ENCODE data around the gene CXCL8. TPM values are rescaled to one million over a fixed set of nuclear protein-coding genes. Genes with fewer than 3 reads are reported as not detected.
A peak's percentile ranks its signal among the peaks of the same experiment; 100 is the strongest.

CXCL8 gene
- total RNA-seq, 6 experiments from 2014 or later: 0.31 to 32.8 (median 12.9) TPM

DNA sequence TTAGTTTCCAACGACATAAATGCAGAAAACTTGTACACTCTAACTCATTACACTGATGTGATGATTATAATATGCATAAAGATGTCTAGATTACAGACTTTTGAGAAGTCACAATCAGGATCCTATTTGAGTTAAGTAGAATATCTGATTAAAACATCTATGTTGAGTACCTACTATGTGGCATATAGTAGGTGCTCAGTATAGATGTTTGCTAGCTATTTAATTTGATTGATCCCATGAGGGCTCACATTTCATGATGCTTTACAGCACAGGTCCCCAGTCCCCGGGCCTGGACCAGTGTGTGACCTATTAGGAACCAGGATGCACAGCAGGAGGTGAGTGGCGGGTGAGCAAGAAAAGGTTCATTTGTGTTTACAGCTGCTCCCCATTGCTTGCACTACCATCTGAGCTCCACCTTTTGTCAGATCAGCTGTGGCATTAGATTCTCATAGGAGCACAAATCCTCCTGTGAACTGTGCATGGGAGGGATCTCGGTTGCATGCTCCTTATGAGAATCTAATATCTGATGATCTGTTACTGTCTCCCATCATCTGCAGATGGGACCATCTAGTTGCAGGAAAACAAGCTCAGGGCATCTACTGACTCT lies 33.0 kb upstream of the CXCL8 start:
- H3K9me3 ChIP-seq: no peaks in the 10 kb centered on the region
- peaks cover 0 to 9% (median 2%) of the 10 kb centered on the region in 4 donors for H3K4me1 ChIP-seq
- no peaks in the 10 kb centered on the region for H3K36me3 ChIP-seq
- 76% methylated on average over 3 of the region's 4 CpGs for WGBS (ENCODE audit: insufficient coverage, low coverage, low lambda C conversion rate, missing lambda C conversion rate)
- TF ChIP-seq POLR2A (IDR thresholded peaks at IDR 0.05): no peak
- TF ChIP-seq, protein P1, sequence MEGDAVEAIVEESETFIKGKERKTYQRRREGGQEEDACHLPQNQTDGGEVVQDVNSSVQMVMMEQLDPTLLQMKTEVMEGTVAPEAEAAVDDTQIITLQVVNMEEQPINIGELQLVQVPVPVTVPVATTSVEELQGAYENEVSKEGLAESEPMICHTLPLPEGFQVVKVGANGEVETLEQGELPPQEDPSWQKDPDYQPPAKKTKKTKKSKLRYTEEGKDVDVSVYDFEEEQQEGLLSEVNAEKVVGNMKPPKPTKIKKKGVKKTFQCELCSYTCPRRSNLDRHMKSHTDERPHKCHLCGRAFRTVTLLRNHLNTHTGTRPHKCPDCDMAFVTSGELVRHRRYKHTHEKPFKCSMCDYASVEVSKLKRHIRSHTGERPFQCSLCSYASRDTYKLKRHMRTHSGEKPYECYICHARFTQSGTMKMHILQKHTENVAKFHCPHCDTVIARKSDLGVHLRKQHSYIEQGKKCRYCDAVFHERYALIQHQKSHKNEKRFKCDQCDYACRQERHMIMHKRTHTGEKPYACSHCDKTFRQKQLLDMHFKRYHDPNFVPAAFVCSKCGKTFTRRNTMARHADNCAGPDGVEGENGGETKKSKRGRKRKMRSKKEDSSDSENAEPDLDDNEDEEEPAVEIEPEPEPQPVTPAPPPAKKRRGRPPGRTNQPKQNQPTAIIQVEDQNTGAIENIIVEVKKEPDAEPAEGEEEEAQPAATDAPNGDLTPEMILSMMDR (IDR thresholded peaks at IDR 0.05): no peak
- DNase-seq (no peak), ATAC-seq (no peak)
- H3K4me3 ChIP-seq: no peak overlapping the region
- intact Hi-C loops (cut with DNase I): no loop called here
- H3K27me3 ChIP-seq: no peaks in the 10 kb centered on the region
- H3K27ac ChIP-seq: no peak overlapping the region

DNA sequence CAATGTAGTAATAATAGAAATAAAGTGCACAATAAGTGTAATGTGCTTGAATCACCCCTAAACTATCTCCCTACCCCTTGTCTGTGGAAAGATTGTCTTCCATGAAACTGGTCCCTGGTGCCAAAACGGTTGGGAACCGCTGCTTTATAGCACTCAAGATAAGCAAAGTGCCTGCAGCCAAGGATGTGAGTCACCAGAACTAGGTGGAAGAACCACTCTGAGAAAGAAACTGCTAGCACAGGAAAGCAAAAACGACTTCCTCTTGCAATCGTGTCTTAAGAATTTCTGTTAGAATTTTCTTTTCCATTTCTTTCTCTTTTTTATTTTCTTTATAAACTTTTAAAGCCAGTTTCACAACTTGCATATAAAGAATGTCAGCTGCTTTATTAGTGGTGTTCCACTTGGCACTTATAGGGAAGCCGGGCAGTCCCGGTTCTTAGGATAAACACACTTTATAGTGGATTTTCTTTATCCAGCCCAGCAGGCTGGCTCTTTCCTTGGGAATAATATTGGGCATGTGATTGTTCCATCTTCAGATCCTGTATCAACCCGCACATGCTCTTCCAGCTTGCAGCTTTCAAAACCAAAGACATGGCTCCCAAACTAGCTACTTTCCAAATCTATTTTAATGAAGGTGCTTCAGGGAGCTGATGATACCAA lies 32.3 kb upstream of the CXCL8 start:
- no peaks in the 10 kb centered on the region for H3K36me3 ChIP-seq
- peaks cover 0 to 9% (median 2%) of the 10 kb centered on the region in 4 donors for H3K4me1 ChIP-seq
- WGBS (ENCODE audit: insufficient coverage, low coverage, low lambda C conversion rate, missing lambda C conversion rate): 46% methylated on average over 7 of the region's 7 CpGs
- intact Hi-C loops (cut with DNase I): no loop called here
- H3K9me3 ChIP-seq: no peaks in the 10 kb centered on the region
- no peaks in the 10 kb centered on the region for H3K27me3 ChIP-seq
- TF ChIP-seq, protein P1 (IDR thresholded peaks at IDR 0.05): no peak
- TF ChIP-seq POLR2A (IDR thresholded peaks at IDR 0.05): no peak
- ATAC-seq: peak; percentile 42 to 57 (median 44)
- no peak overlapping the region for H3K4me3 ChIP-seq
- peak in 1 of 3 donors; percentile 28 for DNase-seq
- H3K27ac ChIP-seq: no peak overlapping the region

DNA sequence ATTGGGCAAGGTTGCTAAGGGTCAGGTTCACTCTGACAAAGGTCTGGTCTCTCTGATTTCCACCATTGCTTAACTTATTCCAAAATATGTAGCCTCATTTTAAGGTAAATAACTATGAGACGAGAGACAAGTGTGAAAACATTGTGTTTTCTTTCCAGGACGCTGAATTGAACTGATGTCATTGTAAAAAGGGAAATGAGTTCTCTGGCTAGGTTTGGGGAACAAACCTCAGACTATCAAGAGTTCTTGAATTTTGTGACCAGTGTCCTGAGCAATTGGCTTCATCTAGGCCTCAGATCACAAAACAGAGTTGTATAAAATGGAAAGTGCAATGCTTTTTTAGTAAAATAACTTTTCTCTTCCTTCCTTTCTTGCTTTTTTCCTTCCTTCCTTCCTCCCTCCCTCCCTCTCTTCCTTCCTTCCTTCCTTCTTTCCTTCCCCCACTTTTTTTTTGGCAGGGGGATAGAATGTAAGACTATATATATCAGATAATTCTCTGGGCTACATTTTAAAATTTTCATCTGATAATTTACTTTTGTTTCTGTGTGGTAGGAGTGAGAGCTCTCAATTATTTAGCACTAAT lies 30.8 kb upstream of the CXCL8 start:
- TF ChIP-seq, protein P1 (IDR thresholded peaks at IDR 0.05): no peak
- TF ChIP-seq POLR2A (IDR thresholded peaks at IDR 0.05): no peak
- intact Hi-C loops (cut with DNase I): no loop called here

DNA sequence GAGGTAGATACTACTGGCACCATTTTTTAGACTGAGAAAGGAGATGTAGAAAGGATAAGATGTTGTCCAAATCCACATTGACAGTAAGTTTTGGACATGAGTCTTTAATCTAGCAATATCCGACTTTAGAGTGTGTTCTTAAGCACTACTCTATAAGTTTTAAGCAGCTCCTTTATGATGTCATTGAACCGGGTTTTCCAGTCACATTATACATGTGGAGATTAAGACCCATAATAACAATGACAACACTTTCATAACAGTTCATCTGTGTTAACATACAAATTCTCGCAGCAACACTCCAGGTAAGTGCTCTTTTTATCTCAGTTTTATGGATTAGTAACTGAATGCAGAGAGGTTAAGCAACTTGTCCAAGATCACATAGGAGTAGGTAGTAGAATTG lies 30.3 kb upstream of the CXCL8 start:
- intact Hi-C loops (cut with DNase I): no loop called here

More for the DNA sequence above, 30.8 kb upstream of the CXCL8 start:
- DNase-seq (no peak), ATAC-seq (peak in 1 of 4 donors; percentile 29)
- Histone ChIP-seq H3K27ac (no peak overlapping the region), H3K27me3 (no peaks in the 10 kb centered on the region), H3K9me3 (no peaks in the 10 kb centered on the region), H3K4me1 (peaks cover 0 to 5% (median 0%) of the 10 kb centered on the region in 4 donors), H3K4me3 (no peak overlapping the region), H3K36me3 (no peaks in the 10 kb centered on the region)
- 26% methylated on average over 2 of the region's 2 CpGs for WGBS (ENCODE audit: insufficient coverage, low coverage, low lambda C conversion rate, missing lambda C conversion rate)

More for the DNA sequence above, 30.3 kb upstream of the CXCL8 start:
- H3K4me3 ChIP-seq: no peak overlapping the region
- ATAC-seq (no peak), DNase-seq (no peak)
- no peaks in the 10 kb centered on the region for H3K36me3 ChIP-seq
- H3K27ac ChIP-seq: no peak overlapping the region
- H3K9me3 ChIP-seq: no peaks in the 10 kb centered on the region
- H3K27me3 ChIP-seq: no peaks in the 10 kb centered on the region
- TF ChIP-seq, protein P1 (IDR thresholded peaks at IDR 0.05): no peak
- no peak for TF ChIP-seq POLR2A (IDR thresholded peaks at IDR 0.05)
- H3K4me1 ChIP-seq: no peaks in the 10 kb centered on the region
- WGBS (ENCODE audit: insufficient coverage, low coverage, low lambda C conversion rate, missing lambda C conversion rate): 94% methylated on average over 3 of the region's 3 CpGs
